K562 (cell line): Measurements from ENCODE around the gene CEP290. TPM values are rescaled to one million over a fixed set of nuclear protein-coding genes. Genes with fewer than 3 reads are reported as not detected.

ENCODE experiments used
- BACH1 ChIP-seq: fragments of 200-800 bp; sonication (Bioruptor generic); IDR thresholded peaks from 2 replicates; pipeline ENCODE4 v1.6.1; 2016; ENCODE audit warnings: missing genetic modification characterization, missing compliant biosample characterization
- ERF ChIP-seq: fragments of 450-650 bp; formaldehyde crosslinking; IDR thresholded peaks from 2 replicates; pipeline ENCODE4 v1.4.0; 2020; ENCODE audit warnings: mild to moderate bottlenecking, mixed read lengths
- HOXB6 ChIP-seq: fragments of 250-450 bp; sonication (Bioruptor Pico); IDR thresholded peaks from 2 replicates; pipeline ENCODE4 v1.5.1; 2022; ENCODE audit warnings: mild to moderate bottlenecking, borderline replicate concordance
- MAFF ChIP-seq: IDR thresholded peaks from 2 replicates; pipeline ENCODE4 v1.6.1; 2012; ENCODE audit warnings: low read length, improper control_type of control experiment
- MAFG ChIP-seq: fragments of 450-650 bp; conservative IDR thresholded peaks from 2 replicates; pipeline ENCODE4 v1.6.1; 2016; ENCODE audit warnings: missing genetic modification characterization, missing compliant biosample characterization
- NFRKB ChIP-seq: fragments of 450-650 bp; IDR thresholded peaks from 2 replicates; pipeline ENCODE4 v1.6.1; 2016; ENCODE audit warnings: low read depth
- NFYB ChIP-seq: IDR thresholded peaks from 2 replicates; pipeline ENCODE4 v1.6.1; 2011; ENCODE audit warnings: mild to moderate bottlenecking, moderate library complexity; ENCODE audit not compliant: insufficient read length; ENCODE audit errors: extremely low read depth
- NR1H2 ChIP-seq: sonication (generic); formaldehyde crosslinking; IDR thresholded peaks from 2 replicates; pipeline ENCODE4 v1.4.0; 2020; ENCODE audit warnings: mild to moderate bottlenecking, missing genetic modification reagents
- RBM25 ChIP-seq: fragments of 200-400 bp; formaldehyde crosslinking; IDR thresholded peaks from 2 replicates; pipeline ENCODE4 v1.6.1; 2018; ENCODE audit warnings: low read length, low read depth, moderate library complexity; ENCODE audit not compliant: severe bottlenecking
- SIN3A ChIP-seq, 2 experiments: fragments of 150-350 bp in 1 of 2; IDR thresholded peaks; 2 replicates each; pipeline ENCODE4 v1.6.1; 2011 to 2016; ENCODE audit warnings: borderline replicate concordance in 2 of 2, low read depth in 2 of 2, low read length in 2 of 2, mild to moderate bottlenecking in 2 of 2, moderate library complexity in 2 of 2; ENCODE audit not compliant: control insufficient read depth in 1 of 2
- SMARCA4 ChIP-seq: fragments of 450-650 bp; IDR thresholded peaks from 2 replicates; pipeline ENCODE4 v1.6.1; 2016
- SREBF2 ChIP-seq: sonication (generic); formaldehyde crosslinking; IDR thresholded peaks from 2 replicates; pipeline ENCODE4 v1.4.0; 2020; ENCODE audit warnings: mild to moderate bottlenecking, missing genetic modification reagents
- polyA plus RNA-seq, 8 experiments: library from polyadenylated mRNA; depleted of rRNA in 4 of 8; stranded (reverse) in 5 of 8; unstranded in 3 of 8; fragments of >200 nt; fragmentation: Nextera tagmentation in 2 of 8; fragmentation: Illumina TruSeq in 1 of 8; extraction: Ambion mirVana in 2 of 8; extraction: Trizol in 1 of 8; gene quantifications; 2 replicates each; pipeline versions ENCODE4 v1.2.1 to v1.2.3, GENCODE V29; 2011 to 2014; ENCODE audit warnings: inconsistent platforms in 1 of 8, missing spikeins in 1 of 8
- total RNA-seq, 7 experiments: library from RNA; depleted of rRNA in 6 of 7; stranded (reverse); fragments of >200 nt in 6 of 7; fragmentation: Illumina TruSeq in 2 of 7; extraction: Trizol in 2 of 7; gene quantifications; 2 replicates each; pipeline versions ENCODE4 v1.2.1 to v1.2.3, GENCODE V29; 2011 to 2021; ENCODE audit warnings: low replicate concordance in 1 of 7
- TF ChIP-seq, protein P1 (sequence below), 2 experiments: fragments of 450-650 bp; formaldehyde crosslinking in 1 of 2; IDR thresholded peaks; 2 replicates each; pipeline versions ENCODE4 v1.4.0 to v1.6.1; 2014 to 2020; ENCODE audit warnings: mild to moderate bottlenecking in 2 of 2, borderline replicate concordance in 1 of 2, low read depth in 1 of 2
- TF ChIP-seq, protein P2 (sequence below), 2 experiments: IDR thresholded peaks; 2 replicates each; pipeline ENCODE4 v1.6.1; 2011; ENCODE audit warnings: borderline replicate concordance in 1 of 2, control low read depth in 1 of 2, low read depth in 1 of 2, low read length in 1 of 2, mild to moderate bottlenecking in 1 of 2, mixed read lengths in 1 of 2, moderate library complexity in 1 of 2; ENCODE audit not compliant: insufficient read depth in 1 of 2, insufficient read length in 1 of 2, poor library complexity in 1 of 2, severe bottlenecking in 1 of 2; ENCODE audit errors: extremely low read depth in 1 of 2
- TF ChIP-seq, protein P3 (sequence below): fragments of 450-650 bp; IDR thresholded peaks from 2 replicates; pipeline ENCODE4 v1.6.1; 2016

CEP290 gene
- total and polyA plus RNA-seq, 9 of the 15 experiments (the other 6 are each of a cell fraction or from before 2014, with no cell fraction given), result 7.2 to 19.4 (median 18.1) TPM

- TF ChIP-seq, protein P1, sequence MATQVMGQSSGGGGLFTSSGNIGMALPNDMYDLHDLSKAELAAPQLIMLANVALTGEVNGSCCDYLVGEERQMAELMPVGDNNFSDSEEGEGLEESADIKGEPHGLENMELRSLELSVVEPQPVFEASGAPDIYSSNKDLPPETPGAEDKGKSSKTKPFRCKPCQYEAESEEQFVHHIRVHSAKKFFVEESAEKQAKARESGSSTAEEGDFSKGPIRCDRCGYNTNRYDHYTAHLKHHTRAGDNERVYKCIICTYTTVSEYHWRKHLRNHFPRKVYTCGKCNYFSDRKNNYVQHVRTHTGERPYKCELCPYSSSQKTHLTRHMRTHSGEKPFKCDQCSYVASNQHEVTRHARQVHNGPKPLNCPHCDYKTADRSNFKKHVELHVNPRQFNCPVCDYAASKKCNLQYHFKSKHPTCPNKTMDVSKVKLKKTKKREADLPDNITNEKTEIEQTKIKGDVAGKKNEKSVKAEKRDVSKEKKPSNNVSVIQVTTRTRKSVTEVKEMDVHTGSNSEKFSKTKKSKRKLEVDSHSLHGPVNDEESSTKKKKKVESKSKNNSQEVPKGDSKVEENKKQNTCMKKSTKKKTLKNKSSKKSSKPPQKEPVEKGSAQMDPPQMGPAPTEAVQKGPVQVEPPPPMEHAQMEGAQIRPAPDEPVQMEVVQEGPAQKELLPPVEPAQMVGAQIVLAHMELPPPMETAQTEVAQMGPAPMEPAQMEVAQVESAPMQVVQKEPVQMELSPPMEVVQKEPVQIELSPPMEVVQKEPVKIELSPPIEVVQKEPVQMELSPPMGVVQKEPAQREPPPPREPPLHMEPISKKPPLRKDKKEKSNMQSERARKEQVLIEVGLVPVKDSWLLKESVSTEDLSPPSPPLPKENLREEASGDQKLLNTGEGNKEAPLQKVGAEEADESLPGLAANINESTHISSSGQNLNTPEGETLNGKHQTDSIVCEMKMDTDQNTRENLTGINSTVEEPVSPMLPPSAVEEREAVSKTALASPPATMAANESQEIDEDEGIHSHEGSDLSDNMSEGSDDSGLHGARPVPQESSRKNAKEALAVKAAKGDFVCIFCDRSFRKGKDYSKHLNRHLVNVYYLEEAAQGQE (IDR thresholded peaks at IDR 0.05; ENCODE audit: borderline replicate concordance), result no peak
- TF ChIP-seq, protein P1 (CRISPR knock-in tag; IDR thresholded peaks at IDR 0.05; ENCODE audit: low read depth), result no peak
- TF ChIP-seq HOXB6 (CRISPR knock-in tag), result no peak
- peak; percentile 66; the same call in 1 of the 2 replicates for TF ChIP-seq BACH1
- no peak for TF ChIP-seq SREBF2
- TF ChIP-seq MAFF, result peak; percentile 91
- TF ChIP-seq MAFG (tag), result peak; percentile 96
- TF ChIP-seq, protein P2, sequence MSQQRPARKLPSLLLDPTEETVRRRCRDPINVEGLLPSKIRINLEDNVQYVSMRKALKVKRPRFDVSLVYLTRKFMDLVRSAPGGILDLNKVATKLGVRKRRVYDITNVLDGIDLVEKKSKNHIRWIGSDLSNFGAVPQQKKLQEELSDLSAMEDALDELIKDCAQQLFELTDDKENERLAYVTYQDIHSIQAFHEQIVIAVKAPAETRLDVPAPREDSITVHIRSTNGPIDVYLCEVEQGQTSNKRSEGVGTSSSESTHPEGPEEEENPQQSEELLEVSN (IDR thresholded peaks at IDR 0.05; ENCODE audit: borderline replicate concordance in 1 of 2, extremely low read depth in 1 of 2, insufficient read depth in 1 of 2, insufficient read length in 1 of 2, low read depth in 1 of 2, low read length in 1 of 2, poor library complexity in 1 of 2, severe bottlenecking in 1 of 2), result no peak
- no peak for TF ChIP-seq NR1H2 (CRISPR knock-in tag)
- no peak for TF ChIP-seq NFRKB
- 0 out of 2 replicates have a peak, but pooled peaks have one; percentile 12 for TF ChIP-seq SMARCA4
- TF ChIP-seq ERF (CRISPR knock-in tag), result no peak
- no peak for TF ChIP-seq NFYB
- TF ChIP-seq SIN3A (IDR thresholded peaks at IDR 0.05; ENCODE audit: borderline replicate concordance in 2 of 2, control insufficient read depth in 1 of 2, low read depth in 2 of 2, low read length in 2 of 2), result no peak
- TF ChIP-seq, protein P3, sequence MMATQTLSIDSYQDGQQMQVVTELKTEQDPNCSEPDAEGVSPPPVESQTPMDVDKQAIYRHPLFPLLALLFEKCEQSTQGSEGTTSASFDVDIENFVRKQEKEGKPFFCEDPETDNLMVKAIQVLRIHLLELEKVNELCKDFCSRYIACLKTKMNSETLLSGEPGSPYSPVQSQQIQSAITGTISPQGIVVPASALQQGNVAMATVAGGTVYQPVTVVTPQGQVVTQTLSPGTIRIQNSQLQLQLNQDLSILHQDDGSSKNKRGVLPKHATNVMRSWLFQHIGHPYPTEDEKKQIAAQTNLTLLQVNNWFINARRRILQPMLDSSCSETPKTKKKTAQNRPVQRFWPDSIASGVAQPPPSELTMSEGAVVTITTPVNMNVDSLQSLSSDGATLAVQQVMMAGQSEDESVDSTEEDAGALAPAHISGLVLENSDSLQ, result no peak
- TF ChIP-seq RBM25, result no peak
Observed at GRCh38 chr12:88132392-88132791, 9.5 kb downstream of the CEP290 start (continued).
